Panc1 (cell line): ENCODE results near the gene SLC16A12.

Experiments
- CTCF ChIP-seq: fragments of 450-650 bp; IDR thresholded peaks from 2 replicates; pipeline ENCODE4 v1.5.1; 2017; ENCODE audit warnings: mild to moderate bottlenecking
- POLR2AphosphoS5 ChIP-seq: IDR thresholded peaks from 2 replicates; pipeline ENCODE4 v1.6.1; 2012; ENCODE audit warnings: mild to moderate bottlenecking, low read depth, low read length, moderate library complexity
- REST ChIP-seq, 2 experiments: IDR thresholded peaks; 2 replicates each; pipeline ENCODE4 v1.6.1; 2011 to 2012; ENCODE audit warnings: low read depth in 2 of 2, control low read depth in 1 of 2, low read length in 1 of 2, mild to moderate bottlenecking in 1 of 2, moderate library complexity in 1 of 2; ENCODE audit not compliant: insufficient read depth in 1 of 2
- SIN3A ChIP-seq: IDR thresholded peaks from 2 replicates; pipeline ENCODE4 v1.6.1; 2012; ENCODE audit warnings: low read depth, mild to moderate bottlenecking, low read length, moderate library complexity, borderline replicate concordance; ENCODE audit not compliant: insufficient read depth

DNA sequence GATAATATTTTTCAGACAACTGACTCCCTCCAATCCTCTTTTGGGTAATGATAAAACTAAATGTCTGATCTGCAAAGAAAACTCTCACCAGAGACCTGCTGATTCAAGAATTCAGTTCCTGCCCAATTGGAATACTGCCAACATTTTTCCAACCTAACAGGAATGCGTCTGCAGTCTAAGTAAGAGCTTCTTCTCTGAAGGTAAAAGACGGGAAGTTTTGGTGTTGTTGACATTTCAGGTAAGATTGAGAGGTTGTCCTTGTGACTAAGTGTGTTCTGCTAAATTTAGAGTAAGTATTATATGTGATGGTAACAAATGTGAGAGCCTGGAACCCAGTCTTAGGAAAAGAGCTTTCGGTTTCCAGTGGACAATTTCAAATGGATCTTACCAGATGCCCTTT, 103.4 kb downstream of the SLC16A12 start:
- no peak for TF ChIP-seq CTCF
- TF ChIP-seq POLR2AphosphoS5: no peak
- no peak for TF ChIP-seq SIN3A
- no peak for TF ChIP-seq REST (IDR thresholded peaks at IDR 0.05; ENCODE audit: insufficient read depth in 1 of 2, low read depth in 2 of 2, low read length in 1 of 2)
